HG03280 (cell line): ENCODE data around the gene CD200R1L.
"Not testable (repeated sequence)": the region's sequence is repeated elsewhere in the genome, so short reads cannot be mapped to it uniquely, and the experiment has no call there.

Source experiments
- ATAC-seq: cut with Tn5 transposase; IDR thresholded peaks from one replicate; pipeline ENCODE4 v1.9.1; 2021; ENCODE audit warnings: mild to moderate bottlenecking, moderate library complexity; ENCODE audit not compliant: unreplicated experiment

The CD200R1L gene

GRCh38 chr3:112846764-112847163 lies at the start of gene CD200R1L:
Gene CD200R1L (minus strand): TSS chr3:112846864. CDS start chr3:112829367, 17,497 bp downstream.
- no peak for ATAC-seq

GRCh38 chr3:112894258-112894657 lies 47.6 kb upstream of the CD200R1L start:
- ATAC-seq: no peak

- no peak for ATAC-seq
Measured at GRCh38 chr3:112889357-112889756, 42.7 kb upstream of the CD200R1L start.

- no peak for ATAC-seq
Measured at GRCh38 chr3:112888381-112889085, 41.9 kb upstream of the CD200R1L start.

- no peak for ATAC-seq
Measured at GRCh38 chr3:112884678-112885290, 38.1 kb upstream of the CD200R1L start.

- no peak for ATAC-seq
Measured at GRCh38 chr3:112881891-112882290, 35.2 kb upstream of the CD200R1L start.

- ATAC-seq: no peak
Measured at GRCh38 chr3:112875561-112875960, 28.9 kb upstream of the CD200R1L start.

- ATAC-seq: no peak
Measured at GRCh38 chr3:112874725-112875124, 28.1 kb upstream of the CD200R1L start.

GRCh38 chr3:112873632-112874031 lies 27.0 kb upstream of the CD200R1L start:
- ATAC-seq: peak; percentile 63

- ATAC-seq: no peak
Measured at GRCh38 chr3:112871735-112872134, 25.1 kb upstream of the CD200R1L start.

- ATAC-seq: no peak
Measured at GRCh38 chr3:112865757-112866156, 19.1 kb upstream of the CD200R1L start.

GRCh38 chr3:112860898-112861297 lies 14.2 kb upstream of the CD200R1L start:
- ATAC-seq: no peak

- no peak for ATAC-seq
Measured at GRCh38 chr3:112858410-112859069, 11.9 kb upstream of the CD200R1L start.

- no peak for ATAC-seq
Measured at GRCh38 chr3:112857526-112857925, 10.9 kb upstream of the CD200R1L start.

- ATAC-seq: no peak
Measured at GRCh38 chr3:112856537-112856936, 9.9 kb upstream of the CD200R1L start.

- ATAC-seq: no peak
Measured at GRCh38 chr3:112855883-112856282, 9.2 kb upstream of the CD200R1L start.

- not testable (repeated sequence) for ATAC-seq
Measured at GRCh38 chr3:112855074-112855473, 8.4 kb upstream of the CD200R1L start.

GRCh38 chr3:112848196-112848595 lies 1.5 kb upstream of the CD200R1L start:
- ATAC-seq: no peak

- peak; percentile 51 for ATAC-seq
Measured at GRCh38 chr3:112847692-112848091, 1.0 kb upstream of the CD200R1L start.

GRCh38 chr3:112845772-112846171 lies 892 bp downstream of the CD200R1L start:
- no peak for ATAC-seq

GRCh38 chr3:112829046-112829445 lies 17.6 kb downstream of the CD200R1L start:
- no peak for ATAC-seq
